Endometrial microvascular endothelial cells (primary cell): ENCODE results near the gene PRKN. TPM values are rescaled to one million over a fixed set of nuclear protein-coding genes. Genes with fewer than 3 reads are reported as not detected.

Experiments
- in situ Hi-C: cut with HindIII; loops from 2 replicates; pipeline ENCODE4 v1.10.0; 2017; ENCODE audit warnings: low sequenced_read_pairs, low pct_unique_long_range_greater_than_20kb; ENCODE audit errors: inconsistent ontology term
- total RNA-seq: library from RNA; depleted of rRNA; stranded (reverse); fragments of >200 nt; gene quantifications from one replicate; pipeline ENCODE4 v1.2.3, GENCODE V29; 2015; ENCODE audit errors: inconsistent ontology term

Gene PRKN
- total RNA-seq, 1 donor from 2014 or later: not detected

DNA sequence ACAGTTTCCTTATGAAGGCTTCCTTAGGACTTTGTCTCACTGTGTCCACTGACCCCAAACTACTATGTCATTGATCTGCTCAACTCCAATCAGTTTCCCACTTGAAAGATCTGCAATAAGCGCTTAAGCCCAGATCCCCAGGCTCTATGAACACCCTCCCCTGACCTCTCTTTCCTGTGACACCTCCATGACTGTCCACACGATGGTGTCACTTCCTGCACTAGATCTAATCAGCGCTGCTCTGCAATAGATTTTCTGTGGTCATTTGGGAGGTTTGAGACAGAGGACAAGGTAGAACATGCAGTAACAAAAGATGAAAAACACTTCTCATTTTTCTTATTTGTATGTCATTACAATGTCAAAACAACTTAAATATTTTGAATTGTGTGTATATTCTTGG lies 1149.1 kb downstream of the PRKN start:
- in situ Hi-C loops: no loop called here

DNA sequence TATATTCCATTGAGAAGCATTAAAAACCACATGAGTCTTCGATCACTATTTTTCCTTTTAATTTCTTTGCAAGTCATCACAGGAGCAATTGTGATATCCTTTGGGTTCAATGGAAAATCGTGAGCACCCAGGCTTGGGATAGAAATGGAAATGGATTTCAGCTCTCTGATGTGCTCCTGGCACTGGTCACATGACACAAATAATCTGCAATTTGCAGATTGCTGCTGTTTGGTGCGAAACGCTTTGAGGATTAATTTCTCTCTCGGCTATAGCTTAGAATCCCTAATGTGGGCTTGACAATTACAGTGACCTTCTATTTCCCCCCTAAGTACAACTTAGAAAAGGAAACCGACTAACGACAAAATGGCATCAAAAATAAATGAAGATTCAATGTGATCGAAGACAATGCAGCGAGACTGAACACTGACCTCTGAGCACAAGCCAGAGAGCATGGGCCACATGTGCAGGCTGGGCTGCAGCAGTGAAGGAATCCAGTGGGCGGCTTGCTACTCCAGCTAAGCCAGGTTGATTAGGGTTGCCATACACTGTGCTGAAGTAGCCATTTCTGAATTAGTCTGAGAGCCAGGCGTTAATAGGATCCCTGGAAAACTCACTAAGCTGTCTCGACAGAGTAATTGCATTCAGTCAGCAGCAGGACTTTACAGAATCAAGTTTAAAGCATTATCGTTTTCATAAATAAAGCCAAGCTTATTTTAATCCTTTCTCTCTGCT lies 1151.9 kb downstream of the PRKN start:
- in situ Hi-C loops: no loop called here

DNA sequence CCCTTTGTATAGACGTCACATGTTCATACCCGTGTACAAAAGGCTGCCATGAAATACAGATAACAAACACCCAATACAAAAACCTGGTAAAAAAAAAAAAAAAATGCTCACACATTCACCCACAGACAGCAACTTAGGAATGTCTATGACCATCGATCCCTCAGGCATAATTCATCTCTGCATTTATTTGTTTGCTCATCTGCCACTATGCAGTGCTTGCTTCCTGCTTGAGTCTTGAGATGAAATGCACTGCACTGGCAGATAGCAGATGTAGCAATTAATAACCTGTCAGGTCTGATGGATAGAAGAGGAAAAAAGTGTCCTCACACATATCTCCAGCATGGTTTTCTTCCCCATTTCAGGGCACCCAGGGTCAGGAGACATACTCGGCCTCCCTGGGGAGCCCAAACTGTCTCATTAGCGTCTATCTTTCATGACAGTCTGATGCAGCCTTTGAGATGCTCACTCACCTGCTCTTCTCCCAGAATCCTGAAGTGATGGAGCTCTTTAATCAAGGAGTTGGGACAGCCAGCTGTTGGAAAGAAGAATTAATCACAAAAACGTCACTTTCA lies 1158.6 kb downstream of the PRKN start:
- in situ Hi-C loops: no loop called here

DNA sequence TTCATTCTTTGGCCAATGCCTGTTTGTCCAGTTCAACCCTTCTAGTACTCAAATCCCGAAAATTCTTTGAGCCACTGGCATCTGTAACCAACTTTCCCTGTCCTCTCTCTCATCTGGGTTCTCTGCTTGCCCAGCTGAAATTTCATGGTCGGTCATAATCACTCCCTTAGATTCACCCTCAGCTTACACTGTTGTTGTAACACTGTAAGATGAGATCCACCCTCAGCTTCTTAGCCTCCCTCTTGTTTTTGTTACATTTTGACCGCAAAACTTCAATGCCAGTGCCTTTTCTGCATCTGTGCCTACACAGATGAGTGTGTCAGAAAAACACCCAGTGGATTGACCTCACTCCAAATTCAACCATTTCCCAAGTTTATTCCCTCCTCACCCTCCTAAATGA lies 1162.6 kb downstream of the PRKN start:
- in situ Hi-C loops: no loop called here

- in situ Hi-C loops: no loop called here
Observed at GRCh38 chr6:161561908-161562307, 1165.7 kb downstream of the PRKN start.

DNA sequence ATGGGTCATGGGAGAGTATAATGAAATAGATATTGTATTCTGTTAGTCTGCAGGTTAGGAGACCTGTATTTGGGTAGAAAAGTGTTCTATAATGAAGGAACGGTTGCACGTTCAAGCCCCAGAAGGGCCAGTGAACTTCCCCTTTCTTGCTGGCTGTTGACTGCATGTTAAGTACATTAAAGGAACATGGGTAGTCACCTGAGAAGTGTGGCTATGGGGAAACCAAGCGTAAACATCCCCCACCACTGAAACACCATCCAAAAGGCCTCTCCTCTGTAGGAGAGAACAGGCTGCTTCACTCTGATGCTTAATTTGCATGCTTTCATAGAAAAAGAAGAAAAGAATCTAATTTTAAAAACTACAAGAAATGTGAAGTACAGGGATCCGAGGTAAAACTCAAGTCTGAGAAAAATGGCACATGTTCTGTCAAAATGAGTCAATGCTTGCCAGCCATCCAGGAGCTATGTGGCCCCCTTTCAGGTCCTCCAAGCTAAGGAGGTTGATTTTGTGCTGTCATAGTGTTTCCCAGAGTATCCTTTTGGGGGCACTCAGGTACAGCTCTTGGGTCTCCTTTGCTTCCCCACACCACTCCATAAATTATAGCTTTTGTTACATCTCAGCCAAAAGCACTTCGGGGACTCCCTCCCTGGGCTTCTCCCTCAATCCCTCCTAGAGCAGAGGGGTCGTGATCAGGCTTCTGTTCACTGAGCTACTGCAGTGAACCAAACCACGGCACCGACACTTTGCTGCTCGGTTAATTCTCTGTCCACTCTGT lies 1170.0 kb downstream of the PRKN start:
- in situ Hi-C loops: no loop called here

DNA sequence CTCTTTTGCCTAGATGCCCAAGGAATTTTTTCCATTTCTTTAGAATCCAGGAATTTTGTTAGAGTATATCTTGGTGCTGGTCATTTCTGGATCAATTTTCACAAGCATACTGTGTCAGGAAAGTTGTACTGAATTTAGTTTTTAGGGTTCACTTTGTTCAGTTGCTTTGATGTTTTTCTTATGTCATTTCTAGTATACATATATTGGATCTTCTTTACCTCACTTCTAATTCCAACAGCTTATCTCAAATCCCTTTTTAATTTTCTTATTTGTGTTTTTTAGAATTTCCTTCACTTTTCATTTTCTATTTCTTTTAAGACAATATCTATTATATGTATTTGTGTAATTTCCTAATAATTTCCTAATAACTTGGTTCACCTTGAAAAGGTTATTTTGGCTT lies 1172.7 kb downstream of the PRKN start:
- in situ Hi-C loops: no loop called here

GRCh38 chr6:161549977-161550655 lies 1177.5 kb downstream of the PRKN start:
- in situ Hi-C loops: no loop called here

- in situ Hi-C loops: no loop called here
Observed at GRCh38 chr6:161548713-161549296, 1178.8 kb downstream of the PRKN start.

- in situ Hi-C loops: no loop called here
Observed at GRCh38 chr6:161547617-161548016, 1179.9 kb downstream of the PRKN start.

- in situ Hi-C loops: no loop called here
Observed at GRCh38 chr6:161546632-161547031, 1180.9 kb downstream of the PRKN start.

DNA sequence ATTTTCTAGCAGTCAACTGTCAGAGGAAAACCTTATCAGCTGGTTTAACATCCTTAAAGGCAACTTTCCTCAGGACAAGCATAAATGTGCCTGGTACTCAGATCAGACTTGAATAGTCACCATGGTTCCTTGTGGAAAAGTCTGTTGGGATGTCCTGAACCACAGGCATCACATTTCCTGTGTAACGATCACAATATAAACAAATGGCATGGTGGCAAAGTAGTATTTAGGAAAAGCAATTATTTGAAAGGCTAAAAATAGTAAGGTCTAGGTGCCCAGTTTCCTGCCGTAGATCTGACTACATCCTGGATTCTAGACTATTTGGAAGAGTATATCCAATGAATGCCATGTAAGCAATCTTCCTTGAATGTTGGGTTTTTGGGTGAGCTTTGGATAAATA lies 1181.8 kb downstream of the PRKN start:
- in situ Hi-C loops: no loop called here

- in situ Hi-C loops: no loop called here
Observed at GRCh38 chr6:161544801-161545480, 1182.6 kb downstream of the PRKN start.

GRCh38 chr6:161543684-161544309 lies 1183.8 kb downstream of the PRKN start:
- in situ Hi-C loops: no loop called here

DNA sequence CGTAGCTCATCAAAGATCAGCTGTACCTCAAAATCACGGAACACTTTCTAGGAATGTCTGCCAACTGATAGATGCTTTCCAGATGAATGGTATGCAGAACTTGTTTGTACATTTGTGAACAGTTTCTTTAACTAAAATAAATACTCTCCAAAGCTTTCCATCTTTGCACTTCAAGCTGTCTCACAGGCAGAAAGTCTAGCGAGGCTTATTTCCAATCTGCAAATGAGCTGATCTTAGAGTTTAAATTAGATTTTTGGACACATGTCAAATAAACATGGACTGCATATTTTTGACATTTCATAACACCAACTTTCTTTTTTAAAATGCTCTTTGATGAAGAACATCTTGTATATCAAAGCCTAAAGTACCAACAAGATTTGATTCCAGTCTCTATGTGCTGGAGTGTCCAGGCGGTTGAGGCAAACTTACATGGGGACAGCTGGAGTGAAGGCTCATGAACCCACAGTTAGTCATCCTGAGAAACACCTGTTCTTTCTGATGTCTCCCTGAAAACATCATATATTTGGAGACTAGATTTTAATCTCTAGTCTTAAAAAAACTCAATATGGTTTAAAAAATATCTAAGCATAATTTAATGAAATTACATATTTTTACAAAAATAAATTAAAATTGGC lies 1185.1 kb downstream of the PRKN start:
- in situ Hi-C loops: no loop called here

DNA sequence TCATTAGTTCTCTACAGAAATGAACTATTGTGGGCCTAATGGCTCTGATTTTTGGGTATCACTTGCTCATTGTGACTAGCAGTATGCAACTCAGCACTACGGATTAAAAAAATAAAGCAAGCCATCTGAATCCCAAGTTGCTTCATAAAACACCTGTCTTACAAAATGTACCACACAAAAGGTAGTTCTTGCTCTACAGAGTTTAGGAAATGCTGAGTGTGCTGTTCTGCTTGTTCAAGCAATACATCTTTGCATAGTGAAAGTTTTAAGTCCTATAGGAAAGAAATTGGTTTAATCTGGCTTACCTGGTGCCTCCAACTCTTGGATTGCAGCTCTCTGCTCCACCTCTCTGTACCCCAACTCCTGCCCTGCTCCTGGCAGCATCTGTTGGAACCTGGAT lies 1187.0 kb downstream of the PRKN start:
- in situ Hi-C loops: no loop called here

DNA sequence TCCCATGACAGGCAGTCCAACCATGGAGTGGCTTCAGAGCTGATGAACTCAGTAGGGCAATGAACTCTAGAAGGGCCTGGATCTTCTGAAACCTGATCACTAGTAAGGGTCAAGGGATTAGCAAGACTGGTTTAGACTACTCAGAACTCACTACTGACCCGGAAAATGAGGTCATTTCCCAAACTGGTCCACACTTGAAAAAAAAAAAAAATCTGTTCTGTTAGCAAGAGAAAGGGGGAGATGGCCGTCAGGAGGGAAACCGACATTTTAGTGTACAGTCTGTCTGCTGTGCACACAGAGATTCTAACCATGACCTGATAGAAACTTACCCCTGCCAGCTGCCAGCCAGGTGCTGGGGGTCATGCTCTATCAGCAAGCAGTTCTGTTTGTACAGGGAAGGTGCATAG lies 1191.3 kb downstream of the PRKN start:
- in situ Hi-C loops: no loop called here
